ENCODE data around the gene FNIP1. TPM values are rescaled to one million over a fixed set of nuclear protein-coding genes. Genes with fewer than 3 reads are reported as not detected.

FNIP1 gene
- total and polyA plus RNA-seq, 2 donors from 2014 or later = 2.9 to 31.1 TPM

DNA sequence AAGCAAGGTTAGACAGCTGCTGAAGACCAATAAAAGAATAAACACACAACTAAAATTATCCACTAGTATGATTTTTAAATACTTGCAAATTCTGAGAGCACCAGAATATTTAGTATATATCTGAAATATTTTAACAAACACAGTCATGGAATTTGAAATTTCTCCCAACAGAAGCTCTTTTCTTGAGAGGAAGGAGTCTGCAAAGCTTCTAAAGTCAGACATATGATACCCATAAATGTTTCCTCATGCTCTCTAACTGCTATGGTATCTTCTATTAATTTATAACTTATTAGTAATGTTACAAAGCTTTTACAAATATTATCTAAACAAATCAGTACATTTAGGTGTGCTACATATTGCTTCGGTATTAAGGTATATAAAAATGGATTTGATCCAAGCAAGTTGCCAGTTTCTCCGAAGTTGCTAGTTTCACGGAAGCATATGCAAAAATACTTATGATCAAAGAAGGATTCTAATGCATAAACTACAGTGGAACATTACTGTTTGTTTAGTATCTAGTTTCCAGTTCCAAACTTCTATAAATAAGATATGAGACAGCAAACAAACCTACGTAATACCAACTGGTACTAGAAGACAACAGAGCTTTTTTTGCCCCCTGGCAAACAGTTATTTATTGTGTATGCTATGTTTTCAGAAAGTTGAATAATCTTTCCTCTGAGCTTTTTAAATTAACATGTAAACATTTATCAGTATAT is 22.0 kb downstream of the FNIP1 start:
- DNase-seq (no peak), FAIRE-seq (no peak)
- H3K9ac ChIP-seq (ENCODE audit: low read length in 3 of 3) = no peak overlapping the region
- H3K9me3 ChIP-seq (ENCODE audit: control insufficient read depth in 2 of 3, insufficient read depth in 1 of 3, low read length in 3 of 3) = no peaks in the 10 kb centered on the region
- TF ChIP-seq, protein P1, sequence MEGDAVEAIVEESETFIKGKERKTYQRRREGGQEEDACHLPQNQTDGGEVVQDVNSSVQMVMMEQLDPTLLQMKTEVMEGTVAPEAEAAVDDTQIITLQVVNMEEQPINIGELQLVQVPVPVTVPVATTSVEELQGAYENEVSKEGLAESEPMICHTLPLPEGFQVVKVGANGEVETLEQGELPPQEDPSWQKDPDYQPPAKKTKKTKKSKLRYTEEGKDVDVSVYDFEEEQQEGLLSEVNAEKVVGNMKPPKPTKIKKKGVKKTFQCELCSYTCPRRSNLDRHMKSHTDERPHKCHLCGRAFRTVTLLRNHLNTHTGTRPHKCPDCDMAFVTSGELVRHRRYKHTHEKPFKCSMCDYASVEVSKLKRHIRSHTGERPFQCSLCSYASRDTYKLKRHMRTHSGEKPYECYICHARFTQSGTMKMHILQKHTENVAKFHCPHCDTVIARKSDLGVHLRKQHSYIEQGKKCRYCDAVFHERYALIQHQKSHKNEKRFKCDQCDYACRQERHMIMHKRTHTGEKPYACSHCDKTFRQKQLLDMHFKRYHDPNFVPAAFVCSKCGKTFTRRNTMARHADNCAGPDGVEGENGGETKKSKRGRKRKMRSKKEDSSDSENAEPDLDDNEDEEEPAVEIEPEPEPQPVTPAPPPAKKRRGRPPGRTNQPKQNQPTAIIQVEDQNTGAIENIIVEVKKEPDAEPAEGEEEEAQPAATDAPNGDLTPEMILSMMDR (IDR thresholded peaks at IDR 0.05; ENCODE audit: borderline replicate concordance, extremely low read depth, insufficient read depth) = no peak
- no peaks in the 10 kb centered on the region for H3K4me1 ChIP-seq (ENCODE audit: control insufficient read depth in 2 of 3, insufficient read depth in 2 of 3, low read depth in 1 of 3, low read length in 3 of 3)
- no peaks in the 10 kb centered on the region for H3K27me3 ChIP-seq (ENCODE audit: control insufficient read depth, insufficient read depth, low read length)
- H3K4me3 ChIP-seq (ENCODE audit: low read length in 3 of 3) = no peak overlapping the region
- no peaks in the 10 kb centered on the region for H3K36me3 ChIP-seq (ENCODE audit: control insufficient read depth in 2 of 3, insufficient read depth in 3 of 3, low read length in 3 of 3)
- no peak overlapping the region for H3K27ac ChIP-seq (ENCODE audit: low read depth in 2 of 2, low read length in 2 of 2)
- intact Hi-C loops (cut with DNase I) = no loop called here

DNA sequence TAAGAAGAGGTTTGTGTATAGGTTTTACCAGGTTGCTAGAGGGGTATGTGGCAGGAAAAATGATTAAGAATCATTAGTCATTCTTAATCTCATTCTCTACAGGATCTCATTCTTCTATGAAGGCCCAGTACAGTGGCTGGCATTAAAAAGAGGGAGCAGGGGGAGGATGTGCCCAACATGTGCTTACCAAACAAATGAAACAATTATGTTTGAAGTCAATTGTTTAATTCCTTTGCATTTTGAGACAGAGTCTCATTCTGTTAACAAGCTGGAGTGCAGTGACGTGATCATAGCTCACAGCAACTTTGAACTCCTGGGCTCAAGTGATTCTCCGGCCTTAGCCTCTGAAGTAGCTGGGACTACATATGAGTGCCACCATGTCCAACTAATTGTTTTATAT is 23.0 kb downstream of the FNIP1 start:
- DNase-seq (no peak), FAIRE-seq (no peak)
- H3K27ac ChIP-seq (ENCODE audit: low read depth in 2 of 2, low read length in 2 of 2) = no peak overlapping the region
- no peak overlapping the region for H3K9ac ChIP-seq (ENCODE audit: low read length in 3 of 3)
- intact Hi-C loops (cut with DNase I) = no loop called here
- no peaks in the 10 kb centered on the region for H3K36me3 ChIP-seq (ENCODE audit: control insufficient read depth in 2 of 3, insufficient read depth in 3 of 3, low read length in 3 of 3)
- no peaks in the 10 kb centered on the region for H3K9me3 ChIP-seq (ENCODE audit: control insufficient read depth in 2 of 3, insufficient read depth in 1 of 3, low read length in 3 of 3)
- H3K27me3 ChIP-seq (ENCODE audit: control insufficient read depth, insufficient read depth, low read length) = no peaks in the 10 kb centered on the region
- TF ChIP-seq, protein P1 (IDR thresholded peaks at IDR 0.05; ENCODE audit: borderline replicate concordance, extremely low read depth, insufficient read depth) = no peak
- no peak overlapping the region for H3K4me3 ChIP-seq (ENCODE audit: low read length in 3 of 3)
- H3K4me1 ChIP-seq (ENCODE audit: control insufficient read depth in 2 of 3, insufficient read depth in 2 of 3, low read depth in 1 of 3, low read length in 3 of 3) = no peaks in the 10 kb centered on the region

DNA sequence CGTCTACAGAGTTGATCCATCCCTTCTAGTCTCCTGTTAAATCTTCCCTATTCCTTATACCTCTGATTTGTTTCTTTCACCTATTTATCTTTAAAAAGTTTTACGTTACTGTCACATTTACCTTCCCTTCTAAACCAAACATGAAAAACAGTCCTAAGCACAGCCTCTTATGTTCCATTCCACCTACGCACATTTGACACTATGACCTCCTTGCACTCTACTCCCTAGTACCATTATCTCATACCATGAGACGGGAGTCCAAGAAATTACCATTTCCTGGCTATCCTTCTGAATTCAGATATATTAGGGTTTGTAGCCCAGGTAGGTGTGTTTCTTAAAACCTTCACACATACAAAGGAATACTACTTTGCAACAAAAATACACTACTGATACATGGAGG is 25.1 kb downstream of the FNIP1 start:
- TF ChIP-seq, protein P1 (IDR thresholded peaks at IDR 0.05; ENCODE audit: borderline replicate concordance, extremely low read depth, insufficient read depth) = no peak
- no peak for FAIRE-seq
- H3K9ac ChIP-seq (ENCODE audit: low read length in 3 of 3) = no peak overlapping the region
- H3K36me3 ChIP-seq (ENCODE audit: control insufficient read depth in 2 of 3, insufficient read depth in 3 of 3, low read length in 3 of 3) = no peaks in the 10 kb centered on the region
- intact Hi-C loops (cut with DNase I) = no loop called here
- H3K9me3 ChIP-seq (ENCODE audit: control insufficient read depth in 2 of 3, insufficient read depth in 1 of 3, low read length in 3 of 3) = no peaks in the 10 kb centered on the region
- H3K27me3 ChIP-seq (ENCODE audit: control insufficient read depth, insufficient read depth, low read length) = no peaks in the 10 kb centered on the region
- no peak for DNase-seq
- no peak overlapping the region for H3K27ac ChIP-seq (ENCODE audit: low read depth in 2 of 2, low read length in 2 of 2)
- H3K4me3 ChIP-seq (ENCODE audit: low read length in 3 of 3) = no peak overlapping the region
- H3K4me1 ChIP-seq (ENCODE audit: control insufficient read depth in 2 of 3, insufficient read depth in 2 of 3, low read depth in 1 of 3, low read length in 3 of 3) = no peaks in the 10 kb centered on the region

- TF ChIP-seq, protein P1 (IDR thresholded peaks at IDR 0.05; ENCODE audit: borderline replicate concordance, extremely low read depth, insufficient read depth) = no peak
- no peak for DNase-seq
- Histone ChIP-seq H3K4me3 (ENCODE audit: low read length in 3 of 3) (no peak overlapping the region), H3K36me3 (ENCODE audit: control insufficient read depth in 2 of 3, insufficient read depth in 3 of 3, low read length in 3 of 3) (no peaks in the 10 kb centered on the region), H3K27me3 (ENCODE audit: control insufficient read depth, insufficient read depth, low read length) (no peaks in the 10 kb centered on the region), H3K4me1 (ENCODE audit: control insufficient read depth in 2 of 3, insufficient read depth in 2 of 3, low read depth in 1 of 3, low read length in 3 of 3) (no peaks in the 10 kb centered on the region), H3K27ac (ENCODE audit: low read depth in 2 of 2, low read length in 2 of 2) (no peak overlapping the region), H3K9me3 (ENCODE audit: control insufficient read depth in 2 of 3, insufficient read depth in 1 of 3, low read length in 3 of 3) (no peaks in the 10 kb centered on the region), H3K9ac (ENCODE audit: low read length in 3 of 3) (no peak overlapping the region)
- FAIRE-seq = no peak
- intact Hi-C loops (cut with DNase I) = no loop called here
These were observed 26.9 kb downstream of the FNIP1 start for GRCh38 chr5:131769961-131770360.
